Measurements from ENCODE around the gene PACSIN1.

GRCh38 chr6:34551720-34552119 lies 85.8 kb downstream of the PACSIN1 start:
- TF ChIP-seq CTCF (IDR thresholded peaks at IDR 0.05), result no peak
- TF ChIP-seq EZH2phosphoT487 (IDR thresholded peaks at IDR 0.05), result no peak
- no peak for TF ChIP-seq EZH2 (IDR thresholded peaks at IDR 0.05)

Data from neural progenitor cell (in vitro differentiated cells).